H4 (cell line): ENCODE data around the gene CCDC43. TPM values are rescaled to one million over a fixed set of nuclear protein-coding genes. Genes with fewer than 3 reads are reported as not detected.

Source experiments
- DNase-seq: peaks from one replicate; pipeline ENCODE4 v3.0.0-alpha.2; 2015; ENCODE audit warnings: low spot score
- total RNA-seq: library from RNA; depleted of rRNA; stranded (reverse); fragments of >200 nt; shearing (Covaris generic); gene quantifications from 2 replicates; pipeline ENCODE4 v1.2.3, GENCODE V29; 2014; rRNA removed

CCDC43 gene
- total RNA-seq, 1 experiment from 2014 or later: 46.6 TPM

DNA sequence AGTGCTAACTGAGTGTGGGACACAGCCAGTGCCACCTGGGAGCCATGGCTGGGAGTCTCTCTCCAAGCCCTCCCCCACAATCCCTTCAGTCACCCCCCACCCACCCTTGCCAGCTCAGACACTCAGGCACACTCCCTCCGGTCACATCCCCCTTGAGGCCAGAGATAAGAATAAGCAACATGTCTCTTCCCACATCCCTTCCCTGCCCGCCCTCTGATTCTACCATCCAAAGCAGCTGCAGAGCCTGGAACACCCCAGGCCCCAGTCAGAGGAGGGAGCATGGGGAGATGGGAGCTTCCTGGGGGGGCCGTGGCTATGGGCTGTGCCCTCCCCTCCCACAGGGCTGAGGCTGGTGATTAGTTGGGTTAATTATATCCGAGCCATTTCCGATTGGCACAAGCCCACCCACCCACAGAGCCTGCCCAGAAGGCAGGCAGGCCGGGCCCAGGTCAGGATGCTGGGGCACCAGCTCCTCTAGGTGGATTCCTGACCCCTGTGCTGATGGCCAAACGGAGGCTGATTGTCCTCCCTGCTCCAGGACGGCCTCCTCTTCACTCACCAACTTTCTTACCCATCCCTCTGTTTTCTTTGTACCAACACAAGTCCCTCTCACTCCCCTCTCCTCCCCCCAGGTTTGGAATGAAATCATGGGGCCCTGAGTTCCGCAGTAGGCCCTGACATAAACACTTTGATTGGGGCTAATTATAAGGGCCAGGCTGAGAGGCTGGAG, 61.9 kb downstream of the CCDC43 start:
- no peak for DNase-seq

Other genes with a start within 250 kb of the CCDC43 start
- gene GPATCH8, start 186.4 kb downstream of the CCDC43 start, total RNA-seq: 7.4 and 15.0 TPM in 2 replicates
- gene FZD2, start 132.3 kb downstream of the CCDC43 start, total RNA-seq: 5.9 and 6.2 TPM in 2 replicates
- 13.7 and 16.4 TPM in 2 replicates for gene MEIOC, start 33.3 kb downstream of the CCDC43 start, total RNA-seq
- gene DBF4B, start 18.9 kb upstream of the CCDC43 start, total RNA-seq: 8.7 and 9.2 TPM in 2 replicates
- 1.4 and 2.3 TPM in 2 replicates for gene ADAM11, start 69.2 kb upstream of the CCDC43 start, total RNA-seq
- gene GJC1, start 140.5 kb upstream of the CCDC43 start, total RNA-seq: 8.2 and 8.8 TPM in 2 replicates
- not detected in 2 replicates for gene HIGD1B, start 158.1 kb upstream of the CCDC43 start, total RNA-seq
- 120 and 173 TPM in 2 replicates for gene EFTUD2, start 209.7 kb upstream of the CCDC43 start, total RNA-seq
- not detected in 2 replicates for gene GFAP, start 225.7 kb upstream of the CCDC43 start, total RNA-seq